H1 (cell line): ENCODE results near the gene GRPR. TPM values are rescaled to one million over a fixed set of nuclear protein-coding genes. Genes with fewer than 3 reads are reported as not detected.

Source experiments
- CTCF ChIA-PET: fragments of 300-600 bp; sonication (Branson Sonifier 250); formaldehyde crosslinking; loops from one replicate; lab custom pipeline; 2021; ENCODE audit not compliant: partially characterized antibody; lab: Charles Lee
- POLR2A ChIA-PET: fragments of 300-600 bp; sonication (Branson Sonifier 250); formaldehyde crosslinking; loops from one replicate; lab custom pipeline; 2021; ENCODE audit warnings: inconsistent platforms; ENCODE audit not compliant: partially characterized antibody; lab: Charles Lee
- DNase-seq, 2 experiments: peaks; one replicate each; pipeline versions ENCODE4 v3.0.0 to v3.0.0-alpha.2; 2010 to 2022; ENCODE audit warnings: low spot score in 2 of 2, low read depth in 1 of 2, mixed read lengths in 1 of 2
- FAIRE-seq: peaks from 2 replicates; lab custom pipeline; 2011; peaks lifted over from hg19 to GRCh38; lab: Jason Lieb, UNC
- H2AFZ ChIP-seq: 2 replicates; pipeline ENCODE4 v1.8.1; 2012; ENCODE audit warnings: low read length, inconsistent platforms
- H2AK5ac ChIP-seq: 2 replicates; pipeline ENCODE4 v1.6.1; 2013; ENCODE audit warnings: low read depth, low read length
- H2BK120ac ChIP-seq: replicated peaks from 2 replicates; pipeline ENCODE3; 2013; ENCODE audit warnings: low read depth, low read length, inconsistent platforms
- H2BK12ac ChIP-seq: 2 replicates; pipeline ENCODE4 v1.6.1; 2013; ENCODE audit warnings: low read depth, low read length
- H2BK15ac ChIP-seq: 2 replicates; pipeline ENCODE4 v1.6.1; 2013; ENCODE audit warnings: low read length
- H2BK20ac ChIP-seq: 2 replicates; pipeline ENCODE4 v1.6.1; 2013; ENCODE audit warnings: low read length
- H2BK5ac ChIP-seq: 2 replicates; pipeline ENCODE4 v1.6.1; 2013; ENCODE audit warnings: low read depth, low read length
- H3K14ac ChIP-seq: 2 replicates; pipeline ENCODE4 v1.6.1; 2013; ENCODE audit warnings: inconsistent platforms; ENCODE audit not compliant: insufficient read length
- H3K18ac ChIP-seq: 2 replicates; pipeline ENCODE4 v1.6.1; 2013; ENCODE audit warnings: low read length; ENCODE audit errors: extremely low read depth
- H3K23ac ChIP-seq: 2 replicates; pipeline ENCODE4 v1.6.1; 2013; ENCODE audit warnings: inconsistent platforms; ENCODE audit not compliant: insufficient read length
- H3K23me2 ChIP-seq: 2 replicates; pipeline ENCODE4 v1.6.1; 2013; ENCODE audit warnings: low read depth, low read length
- H3K27ac ChIP-seq: 2 replicates; pipeline ENCODE4 v1.6.1; 2011; ENCODE audit warnings: low read depth, low read length, inconsistent platforms
- H3K27me3 ChIP-seq, 4 experiments: replicated peaks in 1 of 4; 1 replicate in 1 of 4; 2 replicates in 3 of 4; pipeline versions ENCODE4 v1.6.1 to v1.8.1; 2011 to 2013; ENCODE audit warnings: low read length in 3 of 4, mild to moderate bottlenecking in 3 of 4, inconsistent platforms in 2 of 4, mixed read lengths in 2 of 4, moderate library complexity in 1 of 4; ENCODE audit not compliant: control insufficient read depth in 3 of 4, insufficient read depth in 3 of 4; ENCODE audit errors: extremely low read depth in 1 of 4
- H3K36me3 ChIP-seq, 4 experiments: 2 replicates each; pipeline versions ENCODE4 v1.6.1 to v1.8.1; 2011 to 2013; ENCODE audit warnings: mild to moderate bottlenecking in 4 of 4, low read length in 3 of 4, moderate library complexity in 2 of 4, control low read depth in 1 of 4, inconsistent platforms in 1 of 4; ENCODE audit not compliant: insufficient read depth in 4 of 4, control insufficient read depth in 2 of 4
- H3K4ac ChIP-seq: replicated peaks from 2 replicates; pipeline ENCODE3; 2013; ENCODE audit warnings: low read length, low read depth, mixed read lengths, inconsistent platforms; ENCODE audit not compliant: insufficient read length
- H3K4me1 ChIP-seq, 4 experiments: replicated peaks in 1 of 4; 1 replicate in 1 of 4; 2 replicates in 3 of 4; pipeline versions ENCODE4 v1.6.1 to v1.8.1; 2011 to 2013; ENCODE audit warnings: low read length in 3 of 4, inconsistent platforms in 2 of 4, mixed read lengths in 1 of 4; ENCODE audit not compliant: insufficient read depth in 4 of 4, control insufficient read depth in 3 of 4
- H3K4me2 ChIP-seq, 2 experiments: 2 replicates each; pipeline versions ENCODE4 v1.6.1 to v1.8.1; 2011 to 2013; ENCODE audit warnings: low read depth in 2 of 2, low read length in 2 of 2, control low read depth in 1 of 2, inconsistent platforms in 1 of 2, mild to moderate bottlenecking in 1 of 2; ENCODE audit not compliant: insufficient read depth in 1 of 2
- H3K4me3 ChIP-seq, 4 experiments: fragments of 200-600, 300-600 bp in 1 of 4; sonication (generic), shearing (Covaris generic), sonication (Bioruptor Twin) in 1 of 4; 2 replicates each; pipeline versions ENCODE4 v1.5.1 to v1.8.1; 2011 to 2016; ENCODE audit warnings: low read length in 4 of 4, low read depth in 3 of 4, control low read depth in 2 of 4, inconsistent platforms in 2 of 4, mild to moderate bottlenecking in 2 of 4, mixed read lengths in 1 of 4, moderate library complexity in 1 of 4; ENCODE audit not compliant: insufficient read depth in 2 of 4; ENCODE audit errors: extremely low read depth in 1 of 4
- H3K56ac ChIP-seq: replicated peaks from 2 replicates; pipeline ENCODE3; 2013; ENCODE audit warnings: low read depth, mild to moderate bottlenecking, mixed read lengths, low read length, inconsistent platforms; ENCODE audit not compliant: insufficient read length
- H3K79me1 ChIP-seq: 2 replicates; pipeline ENCODE4 v1.6.1; 2013; ENCODE audit warnings: low read depth, low read length, control low read depth
- H3K79me2 ChIP-seq, 2 experiments: 2 replicates each; pipeline versions ENCODE4 v1.6.1 to v1.8.1; 2012 to 2013; ENCODE audit warnings: low read length in 2 of 2, mild to moderate bottlenecking in 2 of 2, inconsistent platforms in 1 of 2; ENCODE audit not compliant: insufficient read depth in 2 of 2, control insufficient read depth in 1 of 2
- H3K9ac ChIP-seq, 4 experiments: replicated peaks in 1 of 4; 1 replicate in 1 of 4; 2 replicates in 3 of 4; pipeline versions ENCODE4 v1.6.1 to v1.8.1; 2011 to 2013; ENCODE audit warnings: low read depth in 3 of 4, low read length in 3 of 4, control low read depth in 2 of 4, mild to moderate bottlenecking in 2 of 4, moderate library complexity in 2 of 4, inconsistent platforms in 1 of 4; ENCODE audit errors: extremely low read depth in 1 of 4
- H3K9me3 ChIP-seq, 2 experiments: 2 replicates each; pipeline versions ENCODE4 v1.6.1 to v1.8.1; 2012 to 2013; ENCODE audit warnings: mild to moderate bottlenecking in 2 of 2, moderate library complexity in 2 of 2, control low read depth in 1 of 2, inconsistent platforms in 1 of 2, low read depth in 1 of 2, low read length in 1 of 2, mixed read lengths in 1 of 2; ENCODE audit not compliant: insufficient read depth in 2 of 2
- H4K20me1 ChIP-seq, 2 experiments: replicated peaks in 1 of 2; 2 replicates each; pipeline versions ENCODE3 to v1.8.1; 2011 to 2013; ENCODE audit warnings: inconsistent platforms in 2 of 2, low read length in 2 of 2, mild to moderate bottlenecking in 1 of 2; ENCODE audit not compliant: insufficient read depth in 2 of 2, control insufficient read depth in 1 of 2
- H4K5ac ChIP-seq: 2 replicates; pipeline ENCODE4 v1.6.1; 2013; ENCODE audit warnings: low read length, low read depth, mixed read lengths, inconsistent platforms; ENCODE audit not compliant: insufficient read length
- H4K8ac ChIP-seq: 2 replicates; pipeline ENCODE4 v1.8.0; 2013; ENCODE audit warnings: mild to moderate bottlenecking, moderate library complexity, low read length, inconsistent platforms; ENCODE audit not compliant: insufficient read depth; ENCODE audit errors: extremely low read depth
- H4K91ac ChIP-seq: replicated peaks from 2 replicates; pipeline ENCODE3; 2013; ENCODE audit warnings: low read length, mixed read lengths, inconsistent platforms; ENCODE audit not compliant: insufficient read length
- ATF2 ChIP-seq: IDR thresholded peaks from 2 replicates; pipeline ENCODE4 v1.6.1; 2012; ENCODE audit warnings: low read length, inconsistent platforms
- BRCA1 ChIP-seq: IDR thresholded peaks from 2 replicates; pipeline ENCODE4 v1.6.1; 2012; ENCODE audit warnings: low read depth, low read length, improper control_type of control experiment
- CEBPB ChIP-seq: IDR thresholded peaks from 2 replicates; pipeline ENCODE4 v1.6.1; 2012; ENCODE audit warnings: low read depth, low read length
- E2F6 ChIP-seq: IDR thresholded peaks from 2 replicates; pipeline ENCODE4 v1.6.1; 2012; ENCODE audit warnings: inconsistent platforms
- GABPA ChIP-seq: IDR thresholded peaks from 2 replicates; pipeline ENCODE4 v1.6.1; 2011; ENCODE audit warnings: mild to moderate bottlenecking, low read length, moderate library complexity, borderline replicate concordance; ENCODE audit not compliant: insufficient read depth
- GTF2F1 ChIP-seq: IDR thresholded peaks from 2 replicates; pipeline ENCODE4 v1.6.1; 2012; ENCODE audit warnings: low read depth, low read length, improper control_type of control experiment, borderline replicate concordance
- HDAC6 ChIP-seq: IDR thresholded peaks from one replicate; pipeline ENCODE4 v1.7.1; 2012; ENCODE audit warnings: low read depth, mild to moderate bottlenecking, inconsistent platforms, low read length, moderate library complexity
- JUN ChIP-seq: IDR thresholded peaks from 2 replicates; pipeline ENCODE4 v1.6.1; 2011; ENCODE audit warnings: low read depth, mild to moderate bottlenecking, improper control_type of control experiment, low read length
- KDM4A ChIP-seq: IDR thresholded peaks from one replicate; pipeline ENCODE4 v1.7.1; 2012; ENCODE audit warnings: low read depth, mild to moderate bottlenecking, moderate library complexity, low read length, inconsistent platforms; ENCODE audit not compliant: severe bottlenecking
- POLR2A ChIP-seq, 2 experiments: IDR thresholded peaks; 1 replicate in 1 of 2; 2 replicates in 1 of 2; pipeline ENCODE4 v1.6.1; 2011; ENCODE audit warnings: low read depth in 2 of 2, low read length in 2 of 2, mild to moderate bottlenecking in 2 of 2; ENCODE audit errors: control extremely low read depth in 1 of 2
- SAP30 ChIP-seq: fragments of 300-600 bp; sonication (generic); IDR thresholded peaks from 2 replicates; pipeline ENCODE4 v1.7.1; 2012; ENCODE audit warnings: low read length, moderate library complexity, mild to moderate bottlenecking, inconsistent platforms; ENCODE audit not compliant: insufficient read depth, insufficient replicate concordance
- TAF1 ChIP-seq: IDR thresholded peaks from 2 replicates; pipeline ENCODE4 v1.6.1; 2011; ENCODE audit warnings: mild to moderate bottlenecking, low read depth, low read length
- TEAD4 ChIP-seq: IDR thresholded peaks from 2 replicates; pipeline ENCODE4 v1.6.1; 2012; ENCODE audit warnings: low read depth, low read length, inconsistent platforms, mixed read lengths
- WGBS, 2 experiments: shearing (Covaris generic) in 1 of 2; methylation state at CpG; one replicate each; pipeline versions ENCODE4 v1.1.6 to v1.1.7; 2013 to 2015; ENCODE audit warnings: low lambda C conversion rate in 2 of 2, mixed read lengths in 2 of 2, inconsistent platforms in 1 of 2, low coverage in 1 of 2, missing lambda C conversion rate in 1 of 2; ENCODE audit not compliant: insufficient replicate concordance in 2 of 2, insufficient coverage in 1 of 2, insufficient read length in 1 of 2; ENCODE audit errors: extremely low coverage in 1 of 2, missing lambda C conversion rate in 1 of 2; 5-methylcytosine and 5-hydroxymethylcytosine counted together
- polyA plus RNA-seq, 7 experiments: library from polyadenylated mRNA; depleted of rRNA in 3 of 7; stranded (reverse) in 5 of 7; unstranded in 2 of 7; fragments of >200 nt in 5 of 7; fragments of 200-250 nt in 2 of 7; gene quantifications; 1 replicate in 5 of 7; 2 replicates in 1 of 7; 4 replicates in 1 of 7; pipeline versions ENCODE4 v1.2.1 to v1.2.3, GENCODE V29; 2011 to 2013; ENCODE audit warnings: missing spikeins in 2 of 7, mixed read lengths in 2 of 7
- total RNA-seq: library from RNA; stranded (reverse); fragmentation: NEBNext Ultra II Directional; extraction: Animal tissue kit (Norgen Biotek cat#: 25700); gene quantifications from 2 replicates; pipeline ENCODE4 v1.2.1, GENCODE V29; 2021

GRPR gene
- total and polyA plus RNA-seq, 2 of the 8 experiments (the other 6 are each of a cell fraction or from before 2014, with no cell fraction given) = 18.6 to 78.4 TPM

- CTCF ChIA-PET = no interaction called here
- TF ChIP-seq SAP30 = no peak
- no peak for TF ChIP-seq GABPA
- no peak for TF ChIP-seq E2F6
- no peak for TF ChIP-seq POLR2A (IDR thresholded peaks at IDR 0.05; ENCODE audit: control extremely low read depth in 1 of 2, low read depth in 2 of 2, low read length in 2 of 2)
- TF ChIP-seq HDAC6 = no peak
- no peak for TF ChIP-seq GTF2F1
- TF ChIP-seq ATF2 = no peak
- no peak for TF ChIP-seq TEAD4
- no peak for TF ChIP-seq BRCA1
- no peak for TF ChIP-seq TAF1
- no peak for TF ChIP-seq JUN
- TF ChIP-seq KDM4A = no peak
- no peak for TF ChIP-seq CEBPB
Observed at GRCh38 chrX:16188687-16189086, 65.3 kb downstream of the GRPR start.

More at GRCh38 chrX:16188687-16189086, 65.3 kb downstream of the GRPR start:
- DNase-seq = no peak
- WGBS, 2 experiments = 85% methylated on average over 1 of the region's 1 CpG; no CpG with 5 or more reads in 1 of the 2 experiments
- FAIRE-seq = no peak
- H2AK5ac ChIP-seq = no peak overlapping the region
- no peak overlapping the region for H3K27ac ChIP-seq
- no peak overlapping the region for H4K8ac ChIP-seq
- H3K4ac ChIP-seq = no peak overlapping the region
- H2BK20ac ChIP-seq = no peak overlapping the region
- H3K79me2 ChIP-seq = no peaks in the 10 kb centered on the region
- H2AFZ ChIP-seq = no peak overlapping the region
- no peaks in the 10 kb centered on the region for H4K20me1 ChIP-seq
- H2BK12ac ChIP-seq = no peak overlapping the region
- H3K14ac ChIP-seq = no peak overlapping the region
- no peaks in the 10 kb centered on the region for H3K9me3 ChIP-seq
- no peak overlapping the region for H3K9ac ChIP-seq
- H3K27me3 ChIP-seq = no peaks in the 10 kb centered on the region
- no peak overlapping the region for H4K91ac ChIP-seq
- H2BK120ac ChIP-seq = no peak overlapping the region
- no peak overlapping the region for H3K4me2 ChIP-seq
- H4K5ac ChIP-seq = no peak overlapping the region
- H3K18ac ChIP-seq = no peak overlapping the region
- H3K79me1 ChIP-seq = no peaks in the 10 kb centered on the region
- no peaks in the 10 kb centered on the region for H3K23me2 ChIP-seq
- no peak overlapping the region for H3K4me3 ChIP-seq
- H2BK15ac ChIP-seq = no peak overlapping the region
- POLR2A ChIA-PET = interaction anchor here (1.3 kb wide), 1 partner anchor 23 kb away, joined by 6 read pairs; no protein-coding TSS in a partner anchor
- no peak overlapping the region for H3K56ac ChIP-seq
- no peak overlapping the region for H2BK5ac ChIP-seq
- no peak overlapping the region for H3K23ac ChIP-seq
- H3K36me3 ChIP-seq = no peaks in the 10 kb centered on the region
- peaks cover 2 to 16% (median 12%) of the 10 kb centered on the region in 4 experiments; a peak in 5 of 7 replicates for H3K4me1 ChIP-seq
